GM12878 (cell line): ENCODE data around the gene ABCA10. TPM values are rescaled to one million over a fixed set of nuclear protein-coding genes. Genes with fewer than 3 reads are reported as not detected.

Experiments
- ATAC-seq: fragments of 200-7000 bp; cut with Tn5 transposase; 3 replicates; pipeline ENCODE4 v1.9.1; 2020; ENCODE audit warnings: mild to moderate bottlenecking, moderate library complexity
- BruUV-seq: library from RNA; stranded (reverse); fragments of 400-500 nt; replicated peaks from 2 replicates; lab custom pipeline; 2021; lab: Mats Ljungman, UMichigan
- CTCF ChIA-PET: fragments of 300-600 bp; sonication (Branson Sonifier 250); formaldehyde crosslinking; extraction: SDS; loops from one replicate; lab custom pipeline; 2021; ENCODE audit warnings: inconsistent platforms; lab: Yijun Ruan, JAX
- POLR2A ChIA-PET: fragments of 350-600 bp; formaldehyde crosslinking; extraction: SDS; loops from one replicate; lab custom pipeline; 2021; ENCODE audit warnings: inconsistent platforms; lab: Charles Lee
- RAD21 ChIA-PET: fragments of 300-600 bp; sonication (Branson Sonifier 250); formaldehyde crosslinking; loops from one replicate; lab custom pipeline; 2023; ENCODE audit warnings: antibody characterized with exemption; ENCODE audit not compliant: unreplicated experiment; lab: Charles Lee
- SMC1A ChIA-PET: fragments of 300-600 bp; sonication (Branson Sonifier 250); formaldehyde crosslinking; loops from one replicate; lab custom pipeline; 2023; ENCODE audit not compliant: unreplicated experiment, uncharacterized antibody; lab: Charles Lee
- DNase-seq: peaks from one replicate; pipeline ENCODE4 v3.0.0-alpha.2; 2011; ENCODE audit warnings: low read depth, low spot score
- FAIRE-seq: peaks from 3 replicates; lab custom pipeline; 2011; peaks lifted over from hg19 to GRCh38; lab: Jason Lieb, UNC
- H2AFZ ChIP-seq: 2 replicates; pipeline ENCODE4 v1.6.0; 2011; ENCODE audit warnings: low read depth, low read length, control low read depth; ENCODE audit not compliant: control insufficient read depth
- H3K27ac ChIP-seq: 2 replicates; pipeline ENCODE4 v1.5.1; 2011; ENCODE audit warnings: control low read depth; ENCODE audit not compliant: control insufficient read depth, insufficient read depth
- H3K27me3 ChIP-seq, 2 experiments: replicated peaks in 1 of 2; 2 replicates each; pipeline versions ENCODE4 v1.6.0 to v1.6.1; 2011; ENCODE audit warnings: low read length in 1 of 2; ENCODE audit not compliant: control insufficient read depth in 2 of 2, insufficient read depth in 2 of 2
- H3K36me3 ChIP-seq, 2 experiments: 2 replicates each; pipeline ENCODE4 v1.5.1; 2011; ENCODE audit warnings: low read length in 1 of 2; ENCODE audit not compliant: control insufficient read depth in 2 of 2, insufficient read depth in 2 of 2
- H3K4me1 ChIP-seq: 2 replicates; pipeline ENCODE4 v1.6.1; 2011; ENCODE audit warnings: mild to moderate bottlenecking, low read length, moderate library complexity, mixed read lengths; ENCODE audit not compliant: control insufficient read depth, insufficient read depth
- H3K4me2 ChIP-seq: 2 replicates; pipeline ENCODE4 v1.6.0; 2011; ENCODE audit warnings: control low read depth; ENCODE audit not compliant: control insufficient read depth, insufficient read depth
- H3K4me3 ChIP-seq: fragments of 200-600 bp; sonication (generic); 2 replicates; pipeline ENCODE4 v1.5.1; 2016
- H3K79me2 ChIP-seq: 2 replicates; pipeline ENCODE4 v1.6.0; 2011; ENCODE audit warnings: low read length; ENCODE audit not compliant: control insufficient read depth, insufficient read depth
- H3K9ac ChIP-seq: 2 replicates; pipeline ENCODE4 v1.8.0; 2011; ENCODE audit warnings: low read length, control low read depth, mixed read lengths; ENCODE audit not compliant: control insufficient read depth, insufficient read depth
- H3K9me3 ChIP-seq: replicated peaks from 3 replicates; pipeline ENCODE4 v1.5.1; 2011; ENCODE audit warnings: mild to moderate bottlenecking, low read length; ENCODE audit not compliant: control insufficient read depth, insufficient read depth
- H4K20me1 ChIP-seq: 2 replicates; pipeline ENCODE4 v1.6.0; 2011; ENCODE audit not compliant: control insufficient read depth, insufficient read depth
- CBFB ChIP-seq: IDR thresholded peaks from 2 replicates; pipeline ENCODE4 v1.6.1; 2016; ENCODE audit warnings: antibody characterized with exemption, low read depth
- HDAC2 ChIP-seq: fragments of 200-600 bp; sonication (generic); IDR thresholded peaks from 2 replicates; pipeline ENCODE4 v1.6.1; 2017
- MLLT1 ChIP-seq: fragments of 450-650 bp; IDR thresholded peaks from 2 replicates; pipeline ENCODE4 v1.6.1; 2016; ENCODE audit warnings: mild to moderate bottlenecking
- NKRF ChIP-seq: fragments of 450-650 bp; conservative IDR thresholded peaks from 2 replicates; pipeline ENCODE4 v1.6.1; 2017; ENCODE audit warnings: mild to moderate bottlenecking, moderate library complexity
- NR2C2 ChIP-seq: IDR thresholded peaks from 2 replicates; pipeline ENCODE4 v1.6.1; 2011; ENCODE audit warnings: borderline replicate concordance, low read depth; ENCODE audit not compliant: control insufficient read depth, insufficient read length
- PKNOX1 ChIP-seq: fragments of 450-650 bp; IDR thresholded peaks from 2 replicates; pipeline ENCODE4 v1.6.1; 2016; ENCODE audit warnings: mild to moderate bottlenecking
- RCOR1 ChIP-seq: conservative IDR thresholded peaks from 2 replicates; pipeline ENCODE4 v1.6.1; 2012; ENCODE audit warnings: low read depth, low read length, improper control_type of control experiment
- SPI1 ChIP-seq: IDR thresholded peaks from 2 replicates; pipeline ENCODE4 v1.6.1; 2011; ENCODE audit warnings: low read depth, mild to moderate bottlenecking, low read length, moderate library complexity, borderline replicate concordance; ENCODE audit not compliant: insufficient read depth
- TBL1XR1 ChIP-seq: IDR thresholded peaks from 2 replicates; pipeline ENCODE4 v1.6.1; 2012; ENCODE audit warnings: low read depth, low read length, improper control_type of control experiment
- TCF12 ChIP-seq: IDR thresholded peaks from 2 replicates; pipeline ENCODE4 v1.6.1; 2011; ENCODE audit warnings: low read depth, mild to moderate bottlenecking, low read length
- WGBS: methylation state at CpG from one replicate; pipeline ENCODE4 v1.1.6; 2016; ENCODE audit warnings: low lambda C conversion rate; ENCODE audit not compliant: insufficient replicate concordance, insufficient coverage; ENCODE audit errors: missing lambda C conversion rate; 5-methylcytosine and 5-hydroxymethylcytosine counted together
- in situ Hi-C: fragments of 300-500 bp; cut with MboI; formaldehyde crosslinking; loops from 9 replicates; pipeline ENCODE4 v1.14.3; 2018; ENCODE audit warnings: mixed read lengths
- intact Hi-C: fragments of 100-400 bp; cut with micrococcal nuclease; formaldehyde crosslinking; loops from one replicate; pipeline ENCODE4 v1.14.2; 2022; ENCODE audit not compliant: unreplicated experiment
- polyA plus RNA-seq, 11 experiments: library from polyadenylated mRNA; depleted of rRNA in 4 of 11; unstranded in 6 of 11; stranded (reverse) in 5 of 11; fragments of >200 nt; fragmentation: Nextera tagmentation in 4 of 11; fragmentation: Illumina TruSeq in 1 of 11; extraction: Ambion mirVana in 4 of 11; extraction: Trizol in 1 of 11; gene quantifications; 1 replicate in 1 of 11; 2 replicates in 10 of 11; pipeline versions ENCODE4 v1.2.1 to v1.2.3, GENCODE V29; 2011 to 2016; ENCODE audit warnings: inconsistent platforms in 2 of 11, missing spikeins in 2 of 11, low read depth in 1 of 11
- total RNA-seq, 4 experiments: library from RNA; depleted of rRNA in 3 of 4; stranded (reverse); fragments of >200 nt in 3 of 4; fragmentation: Illumina TruSeq in 1 of 4; extraction: Trizol in 1 of 4; gene quantifications; 2 replicates each; pipeline versions ENCODE4 v1.2.1 to v1.2.3, GENCODE V29; 2013 to 2021

ABCA10 gene
- total and polyA plus RNA-seq, 10 of the 15 experiments (the other 5 are each of a cell fraction or from before 2014, with no cell fraction given): 0.33 to 3.0 (median 0.83) TPM

GRCh38 chr17:69175625-69176456 is 52.8 kb downstream of the ABCA10 start:
- intact Hi-C loops (no loop called here), in situ Hi-C loops (no loop called here)
- Histone ChIP-seq H3K9me3 (no peaks in the 10 kb centered on the region), H2AFZ (no peak overlapping the region), H4K20me1 (no peaks in the 10 kb centered on the region), H3K4me2 (no peak overlapping the region), H3K4me3 (no peak overlapping the region), H3K36me3 (no peaks in the 10 kb centered on the region), H3K79me2 (no peaks in the 10 kb centered on the region), H3K4me1 (no peaks in the 10 kb centered on the region), H3K27me3 (no peaks in the 10 kb centered on the region), H3K9ac (no peak overlapping the region), H3K27ac (no peak overlapping the region)
- SMC1A ChIA-PET: interaction anchor here (2.8 kb wide), 1 partner anchor 54 kb away, joined by 12 read pairs; no protein-coding TSS in a partner anchor
- BruUV-seq: no TSS peak
- RAD21 ChIA-PET: no interaction called here
- TF ChIP-seq SPI1: peak; percentile 25; the same call in 1 of the 2 replicates
- TF ChIP-seq RCOR1: no peak
- no peak for TF ChIP-seq TBL1XR1
- no peak for TF ChIP-seq PKNOX1
- CTCF ChIA-PET: interaction anchor here (1.1 kb wide), 1 partner anchor 56 kb away, joined by 3 read pairs; no protein-coding TSS in a partner anchor
- no peak for DNase-seq
- peak; percentile 40 for ATAC-seq
- no peak for FAIRE-seq
- POLR2A ChIA-PET: no interaction called here
- 45% methylated on average over 4 of the region's 4 CpGs for WGBS

GRCh38 chr17:69175262-69175624 is 53.4 kb downstream of the ABCA10 start:
- Histone ChIP-seq H3K36me3 (no peaks in the 10 kb centered on the region), H3K9ac (no peak overlapping the region), H3K79me2 (no peaks in the 10 kb centered on the region), H2AFZ (no peak overlapping the region), H4K20me1 (no peaks in the 10 kb centered on the region), H3K9me3 (no peaks in the 10 kb centered on the region), H3K4me3 (no peak overlapping the region), H3K4me2 (no peak overlapping the region), H3K27me3 (no peaks in the 10 kb centered on the region), H3K4me1 (no peaks in the 10 kb centered on the region), H3K27ac (no peak overlapping the region)
- POLR2A ChIA-PET: no interaction called here
- ATAC-seq (no peak), DNase-seq (no peak), FAIRE-seq (no peak)
- in situ Hi-C loops (no loop called here), intact Hi-C loops (no loop called here)
- WGBS: 85% methylated on average over 4 of the region's 4 CpGs
- CTCF ChIA-PET: interaction anchor here (1.1 kb wide), 1 partner anchor 55 kb away, joined by 3 read pairs; no protein-coding TSS in a partner anchor
- SMC1A ChIA-PET: interaction anchor here (2.8 kb wide), 1 partner anchor 54 kb away, joined by 12 read pairs; no protein-coding TSS in a partner anchor
- RAD21 ChIA-PET: no interaction called here
- no TSS peak for BruUV-seq
- no peak for TF ChIP-seq TCF12
- TF ChIP-seq MLLT1: no peak
- TF ChIP-seq PKNOX1: no peak
- no peak for TF ChIP-seq HDAC2
- TF ChIP-seq NKRF: no peak
- no peak for TF ChIP-seq CBFB
- no peak for TF ChIP-seq NR2C2
